Hematopoietic multipotent progenitor cell treated with erythropoietin and hydrocortisone succinate and interleukin-3 and kit ligand, for 4 days (in vitro differentiated cells): Measurements from ENCODE around the gene PET117.
"Not testable (repeated sequence)": the region's sequence is repeated elsewhere in the genome, so short reads cannot be mapped to it uniquely, and the experiment has no call there.

ENCODE experiments used
- DNase-seq: peaks from one replicate; pipeline ENCODE4 v3.0.0-alpha.2; 2015

PET117 gene

DNA sequence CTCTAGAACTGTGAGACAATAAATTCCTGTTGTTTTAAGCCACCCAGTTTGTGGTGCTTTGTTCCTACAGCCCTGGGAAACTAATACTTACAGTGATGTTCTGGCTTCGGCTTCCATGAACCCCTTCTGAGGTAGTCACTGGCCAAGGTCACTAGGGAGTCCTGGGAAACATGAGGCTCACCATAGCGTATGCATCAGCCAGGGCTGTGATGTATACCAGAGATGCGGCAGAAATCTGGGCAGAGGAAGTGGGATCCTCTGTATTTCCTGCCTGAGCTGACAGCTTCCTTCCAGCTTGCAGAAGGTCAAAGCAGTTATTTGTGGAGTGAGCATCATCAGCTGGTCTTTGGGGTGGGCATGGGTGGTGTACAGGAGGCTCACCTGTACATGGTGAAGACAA lies 27.9 kb downstream of the PET117 start:
- no peak for DNase-seq

DNA sequence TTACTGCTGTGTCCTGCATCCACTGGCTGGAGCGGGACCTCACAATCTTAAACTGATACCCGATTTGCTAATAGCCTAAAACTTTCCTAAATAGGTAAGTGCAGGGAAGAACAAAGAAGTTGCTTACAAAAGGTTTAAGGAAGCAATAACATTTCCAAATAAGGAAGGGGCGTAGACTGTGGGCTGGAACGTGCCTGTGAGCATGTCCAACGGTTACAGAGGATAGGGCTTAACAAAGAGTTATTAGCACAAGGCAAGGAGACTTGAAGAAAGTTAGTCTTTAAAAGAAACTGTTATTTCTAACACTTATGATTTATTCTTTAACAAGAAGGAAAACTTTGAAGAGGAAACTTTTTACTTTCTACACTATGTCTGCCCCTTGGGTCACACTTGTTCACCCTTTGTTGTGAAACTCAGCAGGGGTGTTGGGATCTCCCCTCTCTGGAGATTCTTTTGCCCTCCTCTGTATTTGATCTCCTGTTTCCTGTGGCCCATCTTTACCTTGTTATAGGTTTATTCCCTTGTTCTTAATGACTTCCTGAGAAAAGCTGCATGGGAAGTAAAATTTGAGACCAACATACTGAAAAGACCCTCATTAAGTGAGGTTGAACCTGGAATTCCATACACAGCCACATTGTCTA lies 28.7 kb downstream of the PET117 start:
- peak; percentile 20 for DNase-seq

DNA sequence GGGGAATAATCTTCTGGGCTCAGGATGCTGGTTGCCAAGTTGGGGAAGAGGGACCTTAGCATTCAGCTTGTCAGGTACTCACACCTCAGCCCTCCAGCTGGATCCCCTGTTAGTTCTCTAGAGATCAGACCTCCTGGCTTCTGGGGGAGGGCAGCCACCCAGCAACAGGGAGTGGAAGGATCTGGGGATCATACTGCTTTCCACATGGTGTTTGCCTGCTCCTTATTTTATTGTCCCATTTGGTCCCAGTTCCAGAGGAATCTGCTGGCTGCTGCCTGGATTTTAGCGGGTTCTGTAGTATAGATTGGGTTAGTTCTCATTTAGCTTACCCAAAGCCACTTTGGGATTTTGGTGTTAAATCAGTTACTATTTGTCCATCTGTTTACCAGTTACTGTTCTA lies 29.3 kb downstream of the PET117 start:
- no peak for DNase-seq

DNA sequence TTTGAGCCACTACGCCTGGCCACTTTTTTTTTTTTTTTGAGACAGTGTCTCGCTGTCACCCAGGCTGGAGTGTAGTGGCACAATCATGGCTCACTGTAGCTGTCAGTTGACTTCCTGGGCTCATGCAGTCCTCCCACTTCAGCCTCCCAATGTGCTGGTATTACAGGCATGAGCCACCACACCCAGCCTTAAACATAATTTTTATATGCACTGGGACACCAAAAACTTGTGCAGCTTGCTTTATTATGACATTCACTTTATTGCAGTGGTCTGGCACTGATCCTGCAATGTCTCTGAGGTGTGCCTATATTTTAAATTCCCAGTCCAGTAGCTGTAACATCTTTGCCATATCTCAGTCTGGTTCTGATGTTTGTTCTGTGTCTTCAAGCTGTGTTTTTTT lies 34.7 kb downstream of the PET117 start:
- no peak for DNase-seq

DNA sequence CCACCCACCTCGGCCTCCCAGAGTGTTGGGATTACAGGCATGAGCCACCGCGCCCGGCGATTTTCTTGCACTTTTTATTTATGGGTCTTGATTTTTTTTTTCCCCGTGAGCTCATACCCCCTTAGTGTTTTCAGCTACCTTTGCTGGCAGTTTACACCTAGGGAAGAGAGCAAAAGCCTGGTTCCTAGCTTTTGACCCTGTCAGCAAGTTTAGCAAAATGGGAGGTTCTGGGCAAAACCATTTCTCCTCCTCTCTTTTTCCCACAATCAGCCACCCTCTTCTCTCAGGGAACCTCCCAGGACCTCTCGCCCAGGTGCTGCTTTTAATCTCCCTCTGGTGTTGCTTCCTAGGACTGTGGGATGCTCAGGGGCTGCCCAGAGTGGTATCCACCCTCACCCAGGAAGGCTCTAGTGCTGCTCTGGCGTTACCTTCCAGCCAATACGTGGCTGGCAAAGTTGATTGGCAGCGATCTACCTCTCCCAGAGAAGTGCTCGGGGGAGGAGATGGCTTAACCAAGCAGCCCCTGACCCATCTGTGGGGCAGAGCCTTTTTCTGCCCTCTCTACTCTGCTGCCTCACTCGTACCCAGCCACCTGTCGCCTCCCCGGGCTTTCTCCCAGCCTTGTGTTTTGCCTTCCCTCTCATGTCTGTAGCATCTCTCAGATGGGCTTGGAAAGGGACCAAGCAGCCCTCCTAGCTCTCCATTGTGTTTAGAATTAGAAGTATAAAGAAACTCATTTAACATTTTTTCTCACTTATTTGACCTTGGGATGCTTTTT lies 37.4 kb downstream of the PET117 start:
- DNase-seq = no peak

DNA sequence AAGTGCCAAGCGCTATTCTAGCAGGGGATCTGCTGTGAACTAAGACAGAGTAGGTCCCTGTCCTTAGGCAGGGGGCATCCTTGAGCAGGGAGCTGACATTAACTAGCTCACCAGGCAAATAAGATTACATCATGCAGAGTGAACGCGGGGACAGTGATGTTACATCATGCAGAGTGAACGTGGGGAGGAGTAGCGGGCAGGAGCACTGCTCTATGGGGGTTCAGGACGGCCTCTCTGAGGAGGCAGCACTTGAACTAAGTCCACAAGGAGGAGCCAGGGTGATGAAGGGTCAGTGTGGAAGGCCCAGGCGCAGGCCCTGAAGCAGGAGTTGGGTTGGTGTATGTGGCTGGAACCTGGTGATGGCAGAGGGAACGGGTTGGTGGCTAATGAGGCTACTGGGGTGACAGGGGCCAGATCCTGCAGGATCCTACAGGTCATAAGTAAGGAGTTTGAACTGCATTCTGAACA lies 38.7 kb downstream of the PET117 start:
- DNase-seq = peak; percentile 31

DNA sequence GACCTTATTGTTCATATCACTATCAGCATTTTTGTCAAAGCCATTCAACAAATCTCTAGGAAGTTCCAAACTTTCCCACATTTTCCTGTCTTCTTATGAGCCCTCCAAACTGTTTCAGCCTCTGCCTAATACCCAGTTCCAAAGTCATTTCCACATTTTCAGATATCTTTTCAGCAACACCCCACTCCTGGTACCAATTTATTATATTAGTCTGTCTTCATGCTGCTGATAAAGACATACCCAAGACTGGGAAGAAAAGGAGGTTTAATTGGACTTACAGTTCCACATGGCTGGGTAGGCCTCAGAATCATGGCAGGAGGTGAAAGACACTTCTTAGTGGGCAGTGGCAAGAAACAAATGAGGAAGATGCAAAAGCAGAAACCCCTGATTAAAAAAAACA lies 42.7 kb downstream of the PET117 start:
- not testable (repeated sequence) for DNase-seq

DNA sequence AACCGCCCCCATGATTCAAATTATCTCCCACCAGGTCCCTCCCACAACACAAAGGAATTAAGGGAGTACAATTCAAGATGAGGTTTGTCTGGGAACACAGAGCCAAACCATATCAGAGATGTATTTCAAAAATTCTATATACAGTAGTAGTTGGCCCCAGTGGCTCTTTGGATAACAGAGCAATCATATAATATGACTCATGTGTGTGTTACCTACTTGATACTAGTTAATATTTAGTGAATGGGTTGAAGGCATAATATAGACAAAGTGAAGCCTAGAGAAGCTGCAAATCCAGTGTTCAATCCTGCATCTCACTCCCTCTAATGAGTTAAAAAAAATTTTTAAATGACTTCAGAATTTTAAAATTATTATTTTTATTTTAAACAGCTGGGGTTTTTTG lies 43.2 kb downstream of the PET117 start:
- no peak for DNase-seq

DNA sequence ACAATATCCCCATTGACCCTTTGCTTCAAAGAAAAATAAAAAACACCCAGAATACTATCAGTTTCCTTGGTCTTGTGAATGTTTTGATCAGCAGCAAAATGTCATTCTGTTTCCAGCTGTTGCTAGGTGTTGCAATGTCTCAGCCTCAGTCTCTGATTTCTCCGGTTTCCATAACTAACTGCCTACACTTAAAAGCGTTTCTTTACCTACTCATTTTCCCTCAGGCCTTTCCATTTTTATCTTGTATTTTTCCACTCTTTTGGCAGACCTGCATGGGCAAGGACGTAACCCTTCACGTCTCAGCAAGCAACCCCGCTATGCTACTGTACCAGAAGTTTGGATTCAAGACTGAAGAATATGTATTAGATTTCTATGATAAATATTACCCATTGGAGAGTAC lies 49.4 kb downstream of the PET117 start:
- no peak for DNase-seq

DNA sequence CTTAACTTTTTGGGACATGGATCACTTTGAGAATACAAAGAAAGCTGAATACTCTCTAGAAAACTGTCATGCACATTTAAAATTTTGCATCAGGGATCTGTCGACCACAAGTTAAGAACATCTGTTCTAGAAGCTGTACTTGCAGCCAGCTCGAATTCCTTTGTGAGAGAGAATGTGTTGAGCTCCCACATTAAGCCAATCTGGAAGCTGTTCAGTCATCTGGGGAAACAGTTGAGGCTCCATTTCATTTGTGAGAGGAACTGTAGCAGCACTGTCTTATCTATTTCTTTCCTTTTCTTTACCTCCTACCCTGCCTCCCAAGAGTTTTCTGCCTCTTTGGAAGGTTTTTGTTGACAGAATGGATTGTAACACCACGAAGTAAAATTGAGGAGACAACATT lies 50.8 kb downstream of the PET117 start:
- no peak for DNase-seq

DNA sequence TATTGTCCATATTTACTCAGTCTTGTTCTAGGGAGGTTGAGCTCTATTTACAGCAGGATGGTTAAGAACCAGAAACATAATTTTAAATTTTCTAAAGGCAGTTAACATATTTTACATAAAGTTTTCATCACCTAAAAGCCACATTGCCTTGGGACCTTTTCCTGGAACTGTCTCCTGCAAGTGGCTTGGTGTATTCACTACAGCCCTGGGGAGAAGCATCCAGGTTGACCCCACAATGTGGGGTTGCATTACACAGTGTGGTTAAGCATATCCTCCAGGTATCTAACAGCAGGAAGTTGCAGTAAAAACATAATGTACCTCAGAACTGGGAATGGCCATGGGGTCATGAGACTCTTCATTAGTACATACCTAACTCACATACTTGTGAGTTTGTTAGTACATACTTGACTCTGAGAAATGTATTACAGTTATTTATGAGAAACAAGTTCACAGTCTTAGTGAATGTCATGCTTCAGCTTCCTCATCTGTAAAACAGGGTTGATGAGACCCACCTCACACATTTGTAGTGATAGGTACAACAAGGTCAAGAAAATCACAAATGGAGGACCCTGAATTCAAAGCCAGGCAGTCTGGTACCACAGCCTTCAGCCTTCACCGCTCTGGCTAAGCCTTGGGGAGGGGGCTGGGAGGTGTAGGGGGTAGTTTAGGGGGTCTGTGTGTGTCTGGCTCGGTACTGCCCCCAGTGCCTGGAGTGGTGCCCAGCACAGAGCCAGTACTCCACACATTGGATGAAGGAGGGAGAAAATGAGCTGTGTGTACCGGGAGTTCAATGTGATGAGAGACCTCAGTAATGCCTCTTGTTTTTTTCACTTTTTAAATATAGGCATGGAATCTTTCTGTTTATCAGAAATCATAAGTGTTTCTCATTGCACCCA lies 52.9 kb downstream of the PET117 start:
- DNase-seq = no peak

DNA sequence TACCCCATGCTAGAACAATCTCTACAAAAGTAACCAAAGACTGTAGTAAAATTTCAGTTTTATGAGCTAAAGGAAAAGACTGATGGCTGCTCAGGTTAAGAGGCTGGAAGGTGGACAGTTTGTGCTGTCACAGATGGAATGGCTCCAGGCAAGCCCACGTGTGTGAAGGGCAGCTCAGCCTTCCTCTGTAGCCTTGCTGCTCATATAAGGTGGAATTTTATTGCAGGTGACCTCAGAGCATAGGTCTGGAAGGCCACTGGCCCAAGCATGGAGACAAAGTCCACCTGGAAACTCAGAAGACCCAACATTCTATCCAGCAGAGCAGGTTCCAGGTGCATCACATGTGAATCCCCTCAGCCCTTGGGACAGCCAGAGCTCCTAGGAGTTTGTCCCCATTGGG lies 53.6 kb downstream of the PET117 start:
- no peak for DNase-seq
